HCT116 (cell line): ENCODE data around the gene LCN6. TPM values are rescaled to one million over a fixed set of nuclear protein-coding genes. Genes with fewer than 3 reads are reported as not detected.

Experiments used
- ATAC-seq: fragments of 200-7000 bp; cut with Tn5 transposase; 2 replicates; pipeline ENCODE4 v1.9.1; 2020; ENCODE audit warnings: mild to moderate bottlenecking, moderate library complexity
- BruUV-seq: library from RNA; stranded (reverse); fragments of 400-500 nt; replicated peaks from 2 replicates; lab custom pipeline; 2021; lab: Mats Ljungman, UMichigan
- CTCF ChIA-PET: fragments of 300-600 bp; sonication (Branson Sonifier 250); formaldehyde crosslinking; loops from one replicate; lab custom pipeline; 2021; ENCODE audit warnings: antibody characterized with exemption; lab: Charles Lee
- POLR2A ChIA-PET: fragments of 300-600, 350-600 bp; sonication (Branson Sonifier 250); formaldehyde crosslinking; loops from one replicate; lab custom pipeline; 2021; ENCODE audit warnings: antibody characterized with exemption; lab: Charles Lee
- RAD21 ChIA-PET, 2 experiments: fragments of 300-600 bp; sonication (Branson Sonifier 250); formaldehyde crosslinking; loops; one replicate each; lab custom pipeline; 2023; ENCODE audit warnings: low total read pairs in 2 of 2; ENCODE audit not compliant: uncharacterized antibody in 2 of 2, unreplicated experiment in 2 of 2, low non-redundant PET in 1 of 2; lab: Charles Lee
- DNase-seq: peaks from one replicate; pipeline ENCODE4 v3.0.0-alpha.2; 2010; ENCODE audit warnings: low read depth, low spot score
- H2AFZ ChIP-seq: fragments of 200-600 bp; shearing (Covaris generic), sonication (generic); 2 replicates; pipeline ENCODE4 v1.6.1; 2017; ENCODE audit warnings: low read depth, mixed run types, mixed read lengths, antibody characterized with exemption, low read length; ENCODE audit not compliant: poor library complexity, severe bottlenecking
- H3K27ac ChIP-seq: 2 replicates; pipeline ENCODE4 v1.5.1; 2012; ENCODE audit warnings: low read depth, low read length
- H3K27me3 ChIP-seq: fragments of 200-600 bp; sonication (generic); 2 replicates; pipeline ENCODE4 v1.6.1; 2016; ENCODE audit warnings: mixed run types, low read length, mixed read lengths; ENCODE audit not compliant: insufficient read depth
- H3K36me3 ChIP-seq, 2 experiments: fragments of 200-500 bp in 1 of 2; fragments of 200-600 bp in 1 of 2; sonication (Bioruptor generic) in 1 of 2; sonication (generic) in 1 of 2; 2 replicates each; pipeline versions ENCODE4 v1.5.1 to v1.6.1; 2014 to 2016; ENCODE audit warnings: low read length in 2 of 2, inconsistent platforms in 1 of 2, mixed read lengths in 1 of 2, mixed run types in 1 of 2; ENCODE audit not compliant: insufficient read depth in 2 of 2, control insufficient read depth in 1 of 2
- H3K4me1 ChIP-seq, 2 experiments: fragments of 200-600 bp in 1 of 2; sonication (generic) in 1 of 2; 2 replicates each; pipeline versions ENCODE4 v1.5.1 to v1.6.1; 2012 to 2017; ENCODE audit warnings: low read length in 2 of 2, inconsistent platforms in 1 of 2, mild to moderate bottlenecking in 1 of 2, mixed read lengths in 1 of 2, mixed run types in 1 of 2, moderate library complexity in 1 of 2; ENCODE audit not compliant: insufficient read depth in 2 of 2, control insufficient read depth in 1 of 2
- H3K4me2 ChIP-seq: fragments of 200-600 bp; sonication (generic); 2 replicates; pipeline ENCODE4 v1.6.1; 2017; ENCODE audit warnings: mixed run types, low read length, mixed read lengths
- H3K4me3 ChIP-seq, 2 experiments: fragments of 200-600 bp in 1 of 2; sonication (generic) in 1 of 2; replicated peaks in 1 of 2; 2 replicates each; pipeline ENCODE4 v1.5.1; 2011 to 2016; ENCODE audit warnings: low read length in 2 of 2, control low read depth in 1 of 2, low read depth in 1 of 2, mild to moderate bottlenecking in 1 of 2, mixed read lengths in 1 of 2, mixed run types in 1 of 2
- H3K79me2 ChIP-seq: fragments of 200-600 bp; sonication (generic); 2 replicates; pipeline ENCODE4 v1.6.1; 2017; ENCODE audit warnings: mild to moderate bottlenecking, mixed run types, low read length, moderate library complexity, mixed read lengths; ENCODE audit not compliant: insufficient read depth
- H3K9ac ChIP-seq: fragments of 200-600 bp; sonication (generic); 2 replicates; pipeline ENCODE4 v1.6.1; 2016; ENCODE audit warnings: low read length, mixed read lengths
- H3K9me2 ChIP-seq: fragments of 200-600 bp; sonication (generic), shearing (Covaris generic); 2 replicates; pipeline ENCODE4 v1.6.1; 2017; ENCODE audit warnings: mixed run types, mild to moderate bottlenecking, moderate library complexity; ENCODE audit not compliant: insufficient read depth
- H3K9me3 ChIP-seq, 2 experiments: fragments of 200-500 bp in 1 of 2; fragments of 200-600 bp in 1 of 2; sonication (Bioruptor generic) in 1 of 2; sonication (generic) in 1 of 2; 2 replicates each; pipeline ENCODE4 v1.6.1; 2014 to 2017; ENCODE audit warnings: low read length in 2 of 2, mixed read lengths in 2 of 2, inconsistent platforms in 1 of 2, low read depth in 1 of 2, mild to moderate bottlenecking in 1 of 2, mixed run types in 1 of 2, moderate library complexity in 1 of 2; ENCODE audit not compliant: control insufficient read depth in 1 of 2, insufficient read depth in 1 of 2
- H4K20me1 ChIP-seq: fragments of 200-600 bp; sonication (generic), shearing (Covaris generic); 2 replicates; pipeline ENCODE4 v1.6.1; 2017; ENCODE audit warnings: mixed run types, mild to moderate bottlenecking, moderate library complexity; ENCODE audit not compliant: insufficient read depth
- CBX3 ChIP-seq: IDR thresholded peaks from 2 replicates; pipeline ENCODE4 v1.6.1; 2012; ENCODE audit warnings: low read depth
- CEBPB ChIP-seq: IDR thresholded peaks from 2 replicates; pipeline ENCODE4 v1.6.1; 2012; ENCODE audit warnings: low read depth
- EGR1 ChIP-seq: IDR thresholded peaks from 2 replicates; pipeline ENCODE4 v1.6.1; 2012; ENCODE audit warnings: low read depth
- ELF1 ChIP-seq: IDR thresholded peaks from 2 replicates; pipeline ENCODE4 v1.6.1; 2012; ENCODE audit warnings: low read depth, borderline replicate concordance
- EZH2 ChIP-seq: fragments of 200-600 bp; sonication (generic); IDR thresholded peaks from 2 replicates; pipeline ENCODE4 v1.6.1; 2017; ENCODE audit warnings: antibody characterized with exemption, mixed run types
- FOSL1 ChIP-seq: IDR thresholded peaks from 2 replicates; pipeline ENCODE4 v1.6.1; 2012; ENCODE audit warnings: low read depth
- JUND ChIP-seq: IDR thresholded peaks from 2 replicates; pipeline ENCODE4 v1.6.1; 2012
- POLR2AphosphoS5 ChIP-seq: IDR thresholded peaks from 2 replicates; pipeline ENCODE4 v1.6.1; 2011; ENCODE audit warnings: mild to moderate bottlenecking, low read depth, low read length, moderate library complexity
- RAD21 ChIP-seq: IDR thresholded peaks from 2 replicates; pipeline ENCODE4 v1.6.1; 2012; ENCODE audit warnings: low read depth, mild to moderate bottlenecking
- SIN3A ChIP-seq: IDR thresholded peaks from 2 replicates; pipeline ENCODE4 v1.6.1; 2012; ENCODE audit warnings: low read depth
- SP1 ChIP-seq: IDR thresholded peaks from 2 replicates; pipeline ENCODE4 v1.6.1; 2012; ENCODE audit warnings: low read depth
- TCF7L2 ChIP-seq: IDR thresholded peaks from 2 replicates; pipeline ENCODE4 v1.7.0; 2011; ENCODE audit warnings: borderline replicate concordance, inconsistent platforms; ENCODE audit not compliant: insufficient read depth, insufficient read length; ENCODE audit errors: extremely low read depth
- YY1 ChIP-seq: IDR thresholded peaks from 2 replicates; pipeline ENCODE4 v1.6.1; 2011; ENCODE audit warnings: low read length, low read depth, moderate library complexity, mild to moderate bottlenecking; ENCODE audit not compliant: insufficient replicate concordance; ENCODE audit errors: extremely low read depth
- ZNF274 ChIP-seq: fragments of 200-500 bp; sonication (Bioruptor generic); IDR thresholded peaks from 2 replicates; pipeline ENCODE4 v1.6.1; 2014; ENCODE audit warnings: mild to moderate bottlenecking, low read depth, low read length, inconsistent platforms
- intact Hi-C: fragments of 100-400 bp; cut with micrococcal nuclease; formaldehyde crosslinking; loops from 2 replicates; pipeline ENCODE4 v1.10.0; 2022
- total RNA-seq: library from RNA; stranded (reverse); gene quantifications from one replicate; pipeline ENCODE4 v1.2.1, GENCODE V29; 2021; ENCODE audit not compliant: unreplicated experiment
- TF ChIP-seq, protein P1 (sequence below): IDR thresholded peaks from 2 replicates; pipeline ENCODE4 v1.6.1; 2011; ENCODE audit warnings: mild to moderate bottlenecking, low read length, moderate library complexity; ENCODE audit not compliant: insufficient replicate concordance; ENCODE audit errors: extremely low read depth
- TF ChIP-seq, protein P2 (sequence below): IDR thresholded peaks from 2 replicates; pipeline ENCODE4 v1.6.1; 2012

Gene LCN6
- total RNA-seq, 1 experiment from 2014 or later, result not detected

DNA sequence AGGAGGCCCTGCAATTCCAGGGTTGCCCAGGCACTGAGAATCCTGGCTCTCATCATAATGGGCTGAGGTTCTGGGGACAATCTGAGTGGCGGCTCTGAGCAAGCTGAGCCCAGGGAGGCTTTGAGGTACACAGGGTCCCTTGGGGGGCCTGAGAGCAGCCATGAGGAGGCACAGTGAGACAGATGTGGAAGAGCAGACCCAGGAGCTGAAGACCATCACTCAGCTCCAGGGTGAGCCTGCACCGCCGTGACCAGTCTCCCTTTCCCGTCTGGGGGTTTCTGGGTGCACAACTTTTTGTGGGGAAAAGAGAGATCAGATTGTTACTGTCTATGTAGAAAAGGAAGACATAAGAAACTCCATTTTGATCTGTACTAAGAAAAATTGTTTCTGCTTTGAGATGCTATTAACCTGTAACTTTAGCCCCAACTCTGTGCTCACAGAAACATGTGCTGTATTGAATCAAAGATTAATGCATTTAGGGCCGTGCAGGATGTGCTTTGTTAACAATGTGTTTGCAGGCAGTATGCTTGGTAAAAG is 48.0 kb upstream of the LCN6 start, which contains the start of gene CCDC183:
Gene CCDC183 (plus strand): TSS at position 101 of the 537 bp plus-strand sequence. CDS start 60 bp downstream, at position 161.
- H4K20me1 ChIP-seq, result no peaks in the 10 kb centered on the region
- peaks cover 17 to 43% of the 10 kb centered on the region in 2 experiments for H3K4me1 ChIP-seq
- H3K9ac ChIP-seq, result no peak within 1 kb of the TSS
- no peaks in the 10 kb centered on the region for H3K9me3 ChIP-seq
- H3K36me3 ChIP-seq, result no peaks in the 10 kb centered on the region; a peak in 1 of 4 replicates
- TF ChIP-seq TCF7L2 (no peak), EZH2 (no peak), SP1 (no peak), JUND (no peak), EGR1 (no peak), SIN3A (no peak), RAD21 (no peak), POLR2AphosphoS5 (no peak), YY1 (no peak), ELF1 (no peak), CEBPB (no peak), CBX3 (no peak), FOSL1 (no peak), ZNF274 (no peak)
- TF ChIP-seq, protein P1, sequence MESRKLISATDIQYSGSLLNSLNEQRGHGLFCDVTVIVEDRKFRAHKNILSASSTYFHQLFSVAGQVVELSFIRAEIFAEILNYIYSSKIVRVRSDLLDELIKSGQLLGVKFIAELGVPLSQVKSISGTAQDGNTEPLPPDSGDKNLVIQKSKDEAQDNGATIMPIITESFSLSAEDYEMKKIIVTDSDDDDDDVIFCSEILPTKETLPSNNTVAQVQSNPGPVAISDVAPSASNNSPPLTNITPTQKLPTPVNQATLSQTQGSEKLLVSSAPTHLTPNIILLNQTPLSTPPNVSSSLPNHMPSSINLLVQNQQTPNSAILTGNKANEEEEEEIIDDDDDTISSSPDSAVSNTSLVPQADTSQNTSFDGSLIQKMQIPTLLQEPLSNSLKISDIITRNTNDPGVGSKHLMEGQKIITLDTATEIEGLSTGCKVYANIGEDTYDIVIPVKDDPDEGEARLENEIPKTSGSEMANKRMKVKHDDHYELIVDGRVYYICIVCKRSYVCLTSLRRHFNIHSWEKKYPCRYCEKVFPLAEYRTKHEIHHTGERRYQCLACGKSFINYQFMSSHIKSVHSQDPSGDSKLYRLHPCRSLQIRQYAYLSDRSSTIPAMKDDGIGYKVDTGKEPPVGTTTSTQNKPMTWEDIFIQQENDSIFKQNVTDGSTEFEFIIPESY, result no peak
- TF ChIP-seq, protein P2, sequence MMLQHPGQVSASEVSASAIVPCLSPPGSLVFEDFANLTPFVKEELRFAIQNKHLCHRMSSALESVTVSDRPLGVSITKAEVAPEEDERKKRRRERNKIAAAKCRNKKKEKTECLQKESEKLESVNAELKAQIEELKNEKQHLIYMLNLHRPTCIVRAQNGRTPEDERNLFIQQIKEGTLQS, result no peak
- H3K27ac ChIP-seq, result no peak within 1 kb of the TSS
- ChIA-PET RAD21 (no interaction called here), CTCF (no interaction called here), POLR2A (no interaction called here)
- H3K79me2 ChIP-seq, result peaks cover 12% of the 10 kb centered on the region; the same call in 1 of the 2 replicates
- DNase-seq, result no peak
- no peak within 1 kb of the TSS for H2AFZ ChIP-seq
- H3K4me2 ChIP-seq, result no peak within 1 kb of the TSS
- no peak within 1 kb of the TSS for H3K4me3 ChIP-seq
- BruUV-seq, result no TSS peak
- intact Hi-C loops, result no loop called here
- no peak for ATAC-seq
- H3K9me2 ChIP-seq, result no peaks in the 10 kb centered on the region
- no peaks in the 10 kb centered on the region for H3K27me3 ChIP-seq
